Right lobe of liver (tissue), 6 donors: ENCODE results near the gene HECTD4. TPM values are rescaled to one million over a fixed set of nuclear protein-coding genes. Genes with fewer than 3 reads are reported as not detected.

Experiments used
- ATAC-seq, 4 donors: fragments of 200-7000 bp; cut with Tn5 transposase; one replicate each; pipeline ENCODE4 v1.9.1; 2020; ENCODE audit warnings: mild to moderate bottlenecking in 4 of 4, moderate library complexity in 4 of 4
- DNase-seq, 3 donors: peaks; one replicate each; pipeline ENCODE4 v3.0.0-alpha.2; 2020
- H3K27ac ChIP-seq, 3 donors: fragments of 200-600 bp; one replicate each; pipeline ENCODE4 v1.8.0; 2022
- H3K27me3 ChIP-seq, 2 donors: fragments of 200-600 bp; one replicate each; pipeline ENCODE4 v1.8.0; 2022
- H3K36me3 ChIP-seq, 4 donors: fragments of 200-600 bp; sonication (generic) in 1 of 4; one replicate each; pipeline versions ENCODE4 v1.5.1 to v1.8.0; 2017 to 2022; ENCODE audit warnings: control low read depth in 1 of 4
- H3K4me1 ChIP-seq, 4 donors: fragments of 200-600 bp; sonication (generic) in 1 of 4; one replicate each; pipeline versions ENCODE4 v1.5.1 to v1.8.0; 2017 to 2022; ENCODE audit warnings: control low read depth in 1 of 4
- H3K4me3 ChIP-seq, 3 donors: fragments of 200-600 bp; one replicate each; pipeline ENCODE4 v1.8.0; 2022
- H3K9me3 ChIP-seq, 4 donors: fragments of 200-600 bp; sonication (generic) in 1 of 4; one replicate each; pipeline versions ENCODE4 v1.5.1 to v1.8.0; 2017 to 2022; ENCODE audit warnings: control low read depth in 1 of 4
- POLR2A ChIP-seq: fragments of 450-650 bp; IDR thresholded peaks from one replicate; pipeline ENCODE4 v1.6.1; 2017; ENCODE audit warnings: antibody characterized with exemption, mild to moderate bottlenecking
- WGBS: methylation state at CpG from one replicate; pipeline ENCODE4 v1.1.6; 2018; ENCODE audit warnings: low coverage, low lambda C conversion rate; ENCODE audit not compliant: insufficient coverage; ENCODE audit errors: missing lambda C conversion rate; 5-methylcytosine and 5-hydroxymethylcytosine counted together
- intact Hi-C, 2 donors: fragments of 100-400 bp; cut with DNase I; formaldehyde crosslinking; loops; one replicate each; pipeline versions ENCODE4 v1.11.2 to v1.14.1; 2022
- total RNA-seq, 6 experiments: library from RNA; depleted of rRNA in 2 of 6; stranded (reverse); fragments of >200 nt in 2 of 6; fragmentation: NEBNext Ultra II Directional in 3 of 6; extraction: Animal tissue kit (Norgen Biotek cat#: 25700) in 3 of 6; gene quantifications; one replicate each; pipeline versions ENCODE4 v1.1.0 to v1.2.4, GENCODE V29; 2016 to 2023
- TF ChIP-seq, protein P1 (sequence below), 4 donors: fragments of 200-600 bp in 3 of 4; fragments of 450-650 bp in 1 of 4; IDR thresholded peaks; one replicate each; pipeline versions ENCODE4 v1.5.1 to v1.8.0; 2016 to 2022; ENCODE audit warnings: antibody characterized with exemption in 4 of 4, mild to moderate bottlenecking in 2 of 4
- donor health status: DM: no; HTN: yes; CAD: no.
- donor health status: DM: no; HTN: no; CAD: no.
- donor health status: DM: no; HTN: no; CAD: no.
- donor health status: DM: no; HTN: yes; CAD: no.
- donor health status: DM: no; HTN: yes; CAD: no.

Gene HECTD4
- total RNA-seq, 6 experiments from 2014 or later, result 12.6 to 24.4 (median 19.3) TPM

DNA sequence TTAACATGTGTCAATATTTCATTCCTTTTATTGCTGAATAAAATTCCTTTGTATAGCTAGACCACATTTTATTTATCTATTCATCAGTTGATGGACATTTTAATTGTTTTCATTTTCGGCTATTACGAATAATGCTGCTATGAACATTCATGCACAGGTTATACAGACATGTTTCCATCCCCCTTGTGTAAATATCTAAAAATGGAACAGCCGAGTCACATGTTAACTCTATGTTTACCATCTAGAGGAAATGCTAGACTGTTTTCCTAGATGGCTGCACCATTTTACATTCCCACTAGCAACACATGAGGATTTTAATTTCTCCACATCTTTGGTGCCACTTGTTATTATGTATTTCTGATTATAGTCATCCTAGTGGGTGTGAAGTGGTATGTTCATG, 49.2 kb downstream of the HECTD4 start:
- TF ChIP-seq, protein P1, sequence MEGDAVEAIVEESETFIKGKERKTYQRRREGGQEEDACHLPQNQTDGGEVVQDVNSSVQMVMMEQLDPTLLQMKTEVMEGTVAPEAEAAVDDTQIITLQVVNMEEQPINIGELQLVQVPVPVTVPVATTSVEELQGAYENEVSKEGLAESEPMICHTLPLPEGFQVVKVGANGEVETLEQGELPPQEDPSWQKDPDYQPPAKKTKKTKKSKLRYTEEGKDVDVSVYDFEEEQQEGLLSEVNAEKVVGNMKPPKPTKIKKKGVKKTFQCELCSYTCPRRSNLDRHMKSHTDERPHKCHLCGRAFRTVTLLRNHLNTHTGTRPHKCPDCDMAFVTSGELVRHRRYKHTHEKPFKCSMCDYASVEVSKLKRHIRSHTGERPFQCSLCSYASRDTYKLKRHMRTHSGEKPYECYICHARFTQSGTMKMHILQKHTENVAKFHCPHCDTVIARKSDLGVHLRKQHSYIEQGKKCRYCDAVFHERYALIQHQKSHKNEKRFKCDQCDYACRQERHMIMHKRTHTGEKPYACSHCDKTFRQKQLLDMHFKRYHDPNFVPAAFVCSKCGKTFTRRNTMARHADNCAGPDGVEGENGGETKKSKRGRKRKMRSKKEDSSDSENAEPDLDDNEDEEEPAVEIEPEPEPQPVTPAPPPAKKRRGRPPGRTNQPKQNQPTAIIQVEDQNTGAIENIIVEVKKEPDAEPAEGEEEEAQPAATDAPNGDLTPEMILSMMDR (IDR thresholded peaks at IDR 0.05), result no peak
- TF ChIP-seq POLR2A, result no peak
- H3K27me3 ChIP-seq, result no peaks in the 10 kb centered on the region
- H3K27ac ChIP-seq, result no peak overlapping the region
- intact Hi-C loops, result no loop called here
- DNase-seq, result no peak
- WGBS, result 87% methylated on average over 3 of the region's 3 CpGs
- no peaks in the 10 kb centered on the region for H3K36me3 ChIP-seq
- peaks cover 0 to 15% (median 4%) of the 10 kb centered on the region in 4 donors for H3K4me1 ChIP-seq
- no peaks in the 10 kb centered on the region for H3K9me3 ChIP-seq
- ATAC-seq, result no peak
- no peak overlapping the region for H3K4me3 ChIP-seq

DNA sequence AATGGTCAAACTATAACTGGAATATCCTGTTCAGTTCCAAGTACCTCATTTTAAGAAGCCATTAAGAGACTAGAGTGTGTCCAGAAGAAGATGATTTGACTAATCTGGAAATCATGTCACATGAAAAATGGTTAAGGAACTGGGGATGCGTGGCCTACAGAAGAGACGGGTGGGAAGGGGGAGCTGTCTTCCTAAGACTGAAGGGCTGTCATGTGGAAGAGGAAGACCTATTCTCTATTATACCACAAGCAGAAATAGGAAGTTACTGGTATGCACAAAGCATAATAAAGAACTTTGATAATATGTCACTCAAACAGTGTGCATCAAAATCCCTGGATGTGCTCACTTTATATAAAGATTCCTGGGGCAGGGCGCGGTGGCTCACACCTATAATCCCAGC, 50.3 kb downstream of the HECTD4 start:
- Histone ChIP-seq H3K27ac (no peak overlapping the region), H3K9me3 (no peaks in the 10 kb centered on the region), H3K36me3 (no peaks in the 10 kb centered on the region), H3K4me1 (peaks cover 0 to 15% (median 4%) of the 10 kb centered on the region in 4 donors), H3K27me3 (no peaks in the 10 kb centered on the region), H3K4me3 (no peak overlapping the region)
- TF ChIP-seq, protein P1 (IDR thresholded peaks at IDR 0.05), result no peak
- no peak for TF ChIP-seq POLR2A
- ATAC-seq (peak in 2 of 4 donors; percentile 36 to 37), DNase-seq (no peak)
- intact Hi-C loops, result no loop called here
- WGBS, result 85% methylated on average over 4 of the region's 4 CpGs

DNA sequence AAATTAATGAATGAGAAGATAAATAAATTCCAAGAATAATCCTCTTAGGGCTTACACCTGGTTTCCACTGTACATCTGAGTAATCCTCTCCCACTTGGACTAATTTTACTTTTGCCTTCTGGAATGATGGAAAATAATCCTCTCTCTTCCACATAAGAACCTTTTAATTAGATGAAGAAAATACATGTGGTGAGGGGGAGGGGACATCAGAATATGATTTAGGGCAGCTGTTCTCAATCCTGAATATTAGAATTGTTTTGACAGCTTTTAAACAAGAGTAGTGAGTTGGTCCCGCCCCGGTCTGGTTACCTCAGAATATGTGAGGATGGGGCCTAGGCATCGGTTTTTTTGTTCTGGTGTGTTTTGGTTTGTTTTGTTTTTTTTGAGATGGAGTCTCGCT, 51.5 kb downstream of the HECTD4 start:
- Histone ChIP-seq H3K4me1 (peaks cover 0 to 18% (median 4%) of the 10 kb centered on the region in 4 donors), H3K27me3 (no peaks in the 10 kb centered on the region), H3K36me3 (no peaks in the 10 kb centered on the region), H3K9me3 (no peaks in the 10 kb centered on the region), H3K4me3 (no peak overlapping the region), H3K27ac (no peak overlapping the region)
- no peak for TF ChIP-seq POLR2A
- TF ChIP-seq, protein P1 (IDR thresholded peaks at IDR 0.05), result no peak
- no peak for DNase-seq
- intact Hi-C loops, result no loop called here
- ATAC-seq, result no peak
- 100% methylated on average over 3 of the region's 4 CpGs for WGBS

DNA sequence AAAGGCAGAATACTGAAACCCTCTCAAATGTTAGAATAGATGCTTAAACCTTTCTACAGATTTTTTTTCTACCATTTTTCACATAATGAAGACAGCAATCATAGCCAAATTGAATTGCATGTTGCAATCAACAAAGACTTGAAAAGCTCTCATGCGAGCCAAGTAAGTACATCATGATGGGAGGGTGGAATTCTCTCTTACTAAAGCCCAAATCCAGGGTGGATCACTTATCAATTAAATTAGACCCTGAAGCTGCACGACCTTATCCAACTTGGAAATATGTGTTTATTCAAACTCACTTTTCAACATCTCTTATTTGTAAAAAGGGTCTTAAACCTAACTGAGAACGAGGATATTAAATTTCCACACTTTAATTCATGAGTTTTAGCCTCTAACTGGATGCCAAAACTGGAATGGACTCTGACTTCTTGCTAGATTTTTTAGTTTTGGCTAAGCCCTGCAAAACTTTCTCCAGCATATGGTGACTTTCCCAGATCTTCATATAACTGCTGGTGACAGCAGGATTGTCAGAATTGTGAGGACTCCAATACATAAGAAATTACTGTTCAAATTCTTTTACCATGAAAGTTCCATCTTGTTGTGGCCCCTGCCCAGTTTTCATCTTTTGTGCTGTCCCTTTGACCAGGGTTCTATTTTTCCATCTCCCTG, 53.6 kb downstream of the HECTD4 start:
- no peak overlapping the region for H3K27ac ChIP-seq
- peak in 2 of 4 donors; percentile 50 to 55 for ATAC-seq

More for the DNA sequence above, 53.6 kb downstream of the HECTD4 start:
- H3K9me3 ChIP-seq, result no peaks in the 10 kb centered on the region
- no peak overlapping the region for H3K4me3 ChIP-seq
- no peak for DNase-seq
- intact Hi-C loops, result no loop called here
- no peaks in the 10 kb centered on the region for H3K36me3 ChIP-seq
- H3K27me3 ChIP-seq, result no peaks in the 10 kb centered on the region
- 28% methylated on average over 3 of the region's 3 CpGs for WGBS
- peaks cover 0 to 14% (median 4%) of the 10 kb centered on the region in 4 donors for H3K4me1 ChIP-seq
- TF ChIP-seq, protein P1 (IDR thresholded peaks at IDR 0.05), result no peak
- no peak for TF ChIP-seq POLR2A
